HG02938 (cell line): ENCODE results near the gene KCNT2.
"Not testable (repeated sequence)": the region's sequence is repeated elsewhere in the genome, so short reads cannot be mapped to it uniquely, and the experiment has no call there.

Source experiments
- ATAC-seq: cut with Tn5 transposase; IDR thresholded peaks from one replicate; pipeline ENCODE4 v1.9.1; 2021; ENCODE audit warnings: mild to moderate bottlenecking, moderate library complexity; ENCODE audit not compliant: unreplicated experiment

KCNT2 gene

GRCh38 chr1:196517193-196517592, 91.0 kb downstream of the KCNT2 start:
- ATAC-seq: no peak

DNA sequence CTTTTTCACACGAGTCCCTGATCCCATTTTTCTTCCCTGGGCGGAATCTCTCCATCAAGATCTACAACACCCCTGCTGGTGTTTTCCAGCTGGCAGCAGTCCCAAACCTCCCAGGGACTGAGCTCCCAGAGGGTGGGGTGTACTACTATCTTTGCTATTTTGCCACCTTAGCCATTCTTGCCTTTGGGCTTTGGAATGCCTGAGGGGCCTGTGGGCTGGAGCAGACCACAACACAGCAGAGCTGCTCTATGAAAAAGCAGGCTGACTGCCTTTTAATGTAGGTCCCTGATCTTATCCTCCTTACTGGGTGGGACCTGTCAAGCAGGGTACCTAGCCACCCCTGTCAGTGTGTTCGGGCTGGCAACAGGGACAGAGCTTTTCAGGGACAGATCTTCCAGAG, 91.9 kb downstream of the KCNT2 start:
- ATAC-seq: no peak

DNA sequence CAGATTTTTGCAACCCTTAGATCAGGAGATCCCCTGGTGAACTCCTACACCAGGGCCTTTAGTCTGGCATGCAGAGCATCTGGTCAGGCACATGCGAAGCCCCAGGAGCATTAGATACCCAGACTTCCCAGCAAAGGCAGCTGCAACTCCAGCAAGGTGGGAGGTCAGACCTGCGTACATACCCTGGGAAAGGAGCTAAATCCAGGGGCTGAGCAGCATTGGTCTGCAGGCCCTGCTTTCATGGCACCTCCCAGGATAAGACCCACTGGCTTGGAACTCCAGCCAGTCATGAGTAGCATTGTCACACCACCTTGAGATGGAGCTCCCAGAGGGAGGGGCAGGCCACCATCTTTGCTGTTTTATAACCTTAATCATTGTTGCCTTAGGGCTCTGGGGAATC, 92.3 kb downstream of the KCNT2 start:
- no peak for ATAC-seq

- no peak for ATAC-seq
Measured at GRCh38 chr1:196513821-196514220, 94.4 kb downstream of the KCNT2 start.

DNA sequence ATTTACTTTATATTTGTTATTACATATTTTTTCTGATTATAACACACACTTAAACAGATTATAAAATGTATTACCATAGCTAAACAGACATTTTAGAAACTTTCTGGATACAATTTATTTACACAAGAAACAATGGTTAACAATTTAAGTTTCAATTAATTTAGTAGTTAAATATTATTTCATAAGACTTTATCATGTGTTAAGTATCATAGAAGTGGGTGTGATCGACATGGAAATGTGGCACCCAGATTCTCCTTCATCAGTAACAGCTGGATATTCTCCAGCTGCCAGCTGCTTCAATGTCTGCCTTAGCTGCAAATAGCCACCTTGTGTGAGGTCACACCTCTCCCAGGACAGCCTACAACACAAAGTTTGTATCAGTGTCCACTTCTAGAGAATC, 97.8 kb downstream of the KCNT2 start:
- no peak for ATAC-seq

DNA sequence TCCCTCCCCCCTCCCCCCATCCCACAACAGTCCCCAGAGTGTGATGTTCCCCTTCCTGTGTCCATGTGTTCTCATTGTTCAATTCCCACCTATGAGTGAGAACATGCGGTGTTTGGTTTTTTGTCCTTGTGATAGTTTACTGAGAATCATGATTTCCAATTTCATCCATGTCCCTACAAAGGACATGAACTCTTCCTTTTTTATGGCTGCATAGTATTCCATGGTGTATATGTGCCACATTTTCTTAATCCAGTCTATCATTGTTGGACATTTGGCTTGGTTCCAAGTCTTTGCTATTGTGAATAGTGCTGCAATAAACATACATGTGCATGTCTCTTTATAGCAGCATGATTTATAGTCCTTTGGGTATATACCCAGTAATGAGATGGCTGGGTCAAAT, 104.0 kb downstream of the KCNT2 start:
- ATAC-seq: not testable (repeated sequence)

DNA sequence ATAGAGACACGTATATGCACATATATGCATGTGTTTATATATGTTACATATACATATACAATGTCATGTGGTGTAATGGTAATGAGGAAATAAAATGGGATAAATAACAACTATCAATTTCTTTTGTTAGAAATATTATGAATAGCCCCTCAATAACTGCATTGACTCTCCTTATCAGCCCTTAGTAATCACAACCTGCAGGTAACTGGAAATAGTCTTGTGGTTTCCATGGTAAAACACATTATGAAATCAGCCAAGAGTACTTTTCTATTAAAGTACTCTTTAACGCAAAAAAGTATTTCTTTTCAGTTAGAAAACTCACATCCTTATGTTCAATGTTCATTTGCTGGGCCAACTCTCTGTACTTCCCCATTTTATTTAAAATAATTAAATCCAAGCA, 105.8 kb downstream of the KCNT2 start:
- no peak for ATAC-seq

GRCh38 chr1:196501760-196502428, 106.3 kb downstream of the KCNT2 start:
- no peak for ATAC-seq

GRCh38 chr1:196497817-196498216, 110.4 kb downstream of the KCNT2 start:
- no peak for ATAC-seq

- ATAC-seq: no peak
Measured at GRCh38 chr1:196494766-196495165, 113.5 kb downstream of the KCNT2 start.

DNA sequence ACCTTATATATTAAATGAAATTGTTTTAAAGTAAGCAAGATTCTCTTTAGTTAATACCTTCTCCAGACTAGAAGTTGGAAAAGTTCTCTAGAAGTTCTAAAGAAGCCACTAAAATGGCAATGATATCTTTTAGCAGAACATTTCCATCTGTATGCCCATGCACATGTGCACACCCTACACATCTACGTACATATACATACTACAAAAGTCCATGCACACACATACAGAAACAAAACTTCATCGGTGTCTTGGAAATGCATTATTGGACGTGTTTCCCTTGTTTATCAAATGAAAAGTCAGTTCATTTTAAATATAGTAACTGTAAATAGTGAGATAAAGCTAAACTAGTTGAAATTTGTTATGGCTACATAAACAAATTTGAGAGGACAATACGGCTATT, 114.4 kb downstream of the KCNT2 start:
- no peak for ATAC-seq

DNA sequence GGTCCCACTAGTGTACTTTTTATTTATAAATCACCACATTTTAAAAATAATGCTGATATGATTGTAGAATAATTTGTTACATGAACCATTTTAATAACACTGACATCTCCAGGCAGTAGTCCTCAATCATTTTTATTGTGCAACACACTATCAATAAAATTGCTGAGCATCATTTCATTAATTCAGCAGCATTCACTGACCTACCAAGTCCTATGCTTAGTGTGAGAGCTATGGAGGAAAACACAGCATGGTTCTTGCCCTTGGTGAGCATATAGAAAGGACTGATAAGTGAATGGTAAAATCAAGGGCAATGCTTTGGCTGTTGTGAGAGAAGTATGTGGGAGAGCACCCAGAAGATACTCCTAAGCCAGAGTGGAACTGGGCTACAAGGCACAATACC, 119.7 kb downstream of the KCNT2 start:
- no peak for ATAC-seq

DNA sequence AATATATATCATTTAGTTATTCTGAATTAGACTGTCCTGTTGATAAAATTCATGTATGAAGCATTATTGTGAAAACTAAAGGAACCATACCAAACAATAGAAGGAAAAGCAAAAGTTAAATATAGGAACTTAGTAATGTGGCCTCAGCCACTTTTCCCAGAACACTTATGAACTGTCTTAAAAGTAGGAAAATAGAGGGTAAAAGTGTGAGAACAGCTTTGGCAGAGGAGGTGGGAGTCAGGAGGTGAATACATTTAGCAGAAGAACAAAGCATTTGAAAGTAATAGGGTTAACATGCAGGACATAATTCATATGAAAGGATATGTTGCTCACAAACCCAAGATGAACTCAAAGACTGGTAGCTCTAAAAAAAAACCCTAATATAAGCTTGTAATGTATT, 121.9 kb downstream of the KCNT2 start:
- no peak for ATAC-seq

DNA sequence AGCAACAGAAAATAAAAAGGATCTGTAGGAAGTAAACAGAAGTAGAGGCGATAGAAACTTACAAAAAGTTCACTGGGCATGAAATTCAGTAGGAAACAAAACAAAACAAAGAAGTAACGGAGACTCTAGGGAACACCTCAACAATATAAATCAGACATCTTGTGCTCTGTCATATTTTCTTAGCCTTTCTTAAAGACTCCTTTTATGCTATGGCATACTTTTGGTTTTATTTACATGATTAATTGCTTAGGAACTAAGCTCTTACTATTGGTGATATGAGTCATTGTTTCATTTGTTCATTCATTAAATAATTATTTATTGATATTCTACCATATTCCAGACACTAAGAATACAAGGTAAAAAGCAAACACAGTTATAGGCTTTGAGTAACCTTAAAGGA, 126.6 kb downstream of the KCNT2 start:
- no peak for ATAC-seq

DNA sequence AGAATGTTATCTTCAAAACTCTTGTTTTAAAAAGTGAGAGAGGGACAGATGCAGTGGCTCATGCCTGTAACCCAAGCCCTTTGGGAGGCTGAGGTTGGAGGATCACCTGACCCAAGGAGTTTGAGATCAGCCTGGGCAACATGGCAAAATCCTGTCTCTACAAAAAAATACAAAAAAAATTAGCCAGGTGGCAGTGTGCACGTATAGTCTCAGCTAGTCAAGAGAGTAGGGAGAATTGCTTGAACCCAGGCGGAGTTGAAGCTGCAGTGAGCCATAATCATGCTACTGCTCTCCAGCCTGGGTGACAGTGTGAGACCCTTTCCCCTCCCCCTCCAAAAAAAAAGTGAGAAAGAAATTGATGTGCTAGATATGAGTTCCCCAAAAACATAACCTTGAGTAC, 131.0 kb downstream of the KCNT2 start:
- no peak for ATAC-seq

GRCh38 chr1:196467230-196467925, 140.9 kb downstream of the KCNT2 start:
- ATAC-seq: no peak

DNA sequence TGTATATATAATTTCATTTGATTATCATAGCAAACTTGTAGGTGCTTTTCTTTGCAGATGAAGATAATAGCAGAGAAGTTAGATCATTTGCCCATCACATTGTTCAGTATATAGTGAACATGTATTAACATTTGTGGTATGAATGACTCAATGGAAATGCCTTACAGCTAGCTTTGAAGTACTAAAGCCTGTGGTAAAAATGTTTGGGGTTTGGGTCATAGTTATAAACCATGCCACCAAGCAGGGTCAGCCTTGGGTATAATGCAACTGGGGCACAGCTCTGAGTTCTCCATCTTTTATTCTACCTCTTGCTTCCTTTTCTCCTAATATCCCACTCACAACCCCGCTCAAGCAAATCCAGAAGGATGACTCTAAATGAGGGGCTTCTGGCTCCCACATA, 141.6 kb downstream of the KCNT2 start:
- ATAC-seq: no peak

- ATAC-seq: no peak
Measured at GRCh38 chr1:196466166-196466565, 142.1 kb downstream of the KCNT2 start.

DNA sequence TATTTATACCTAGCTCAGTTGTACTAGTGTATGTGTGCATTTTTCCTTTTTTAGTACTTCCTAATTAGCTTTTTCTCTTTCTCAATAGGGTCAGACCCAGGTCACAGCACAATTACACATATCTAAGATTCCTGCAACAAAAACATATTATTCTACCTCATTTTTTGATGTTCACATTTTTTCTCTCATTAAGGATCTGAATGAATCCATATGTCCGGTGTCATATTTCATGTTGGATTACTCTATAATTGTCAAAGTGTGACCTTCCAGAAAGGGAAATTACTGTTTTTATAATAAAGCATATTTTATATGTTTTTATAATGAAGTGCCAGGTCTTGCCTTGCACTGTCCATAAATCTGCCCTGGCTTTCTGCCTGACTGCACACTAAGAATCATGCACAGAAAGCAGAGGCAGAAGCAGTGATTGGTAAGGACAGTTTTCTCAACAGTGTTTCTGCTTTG, 143.7 kb downstream of the KCNT2 start:
- no peak for ATAC-seq

DNA sequence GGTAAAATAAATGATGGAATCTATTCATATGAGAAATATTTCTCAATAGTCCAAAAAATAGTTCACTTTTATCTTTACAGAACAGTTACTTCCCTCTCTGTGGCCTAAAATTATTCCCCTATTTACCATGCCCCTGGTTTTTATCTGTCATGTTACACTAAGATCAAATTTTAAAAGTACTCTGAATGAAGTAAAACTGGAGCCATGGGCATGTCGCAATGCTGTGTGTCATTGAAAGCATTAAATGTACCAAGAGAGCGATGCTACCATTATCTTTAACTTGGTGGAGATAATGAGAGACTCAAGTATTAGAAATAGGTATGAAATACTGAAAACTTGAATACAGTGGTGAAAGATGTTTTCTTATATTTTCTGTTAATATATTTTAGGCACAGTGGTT, 146.2 kb downstream of the KCNT2 start:
- ATAC-seq: no peak

DNA sequence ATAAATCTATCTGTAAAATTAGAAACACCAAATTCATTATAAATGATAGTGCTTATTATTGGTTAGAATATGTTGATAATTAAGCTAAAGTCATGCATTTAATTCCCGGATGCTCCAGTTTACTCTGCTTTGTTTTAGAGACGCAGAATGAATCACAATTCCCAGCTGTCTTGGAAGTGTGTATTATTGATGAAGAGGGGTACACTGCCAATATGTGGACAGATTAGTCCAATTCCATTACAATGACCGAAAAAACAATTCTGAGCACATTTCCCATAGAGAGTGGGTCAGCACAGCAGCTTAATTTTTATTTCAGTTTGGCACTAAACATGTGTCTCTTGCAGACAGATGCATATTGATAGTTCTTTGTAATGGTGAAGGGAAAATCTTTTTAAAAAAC, 146.7 kb downstream of the KCNT2 start:
- no peak for ATAC-seq

- no peak for ATAC-seq
Measured at GRCh38 chr1:196459383-196459782, 148.9 kb downstream of the KCNT2 start.

DNA sequence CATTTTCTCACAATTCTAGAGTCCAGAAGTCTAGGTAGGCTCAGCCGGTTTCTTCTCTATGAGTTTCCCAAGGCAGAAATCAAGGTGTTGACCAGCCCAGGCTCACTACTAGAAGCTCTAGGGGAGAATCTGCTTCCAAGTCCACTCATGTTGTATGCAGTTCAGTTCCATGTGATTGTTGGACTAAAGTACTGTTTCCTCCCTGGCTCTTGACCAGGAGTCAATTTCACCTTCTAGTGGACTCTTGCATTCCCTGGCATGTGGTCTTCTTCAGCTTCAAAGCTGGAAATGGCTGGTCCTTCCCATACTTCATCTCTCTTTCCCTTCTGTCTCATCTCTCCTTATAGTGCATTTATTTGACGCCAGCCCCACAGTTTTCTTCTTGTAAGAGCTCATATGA, 153.4 kb downstream of the KCNT2 start:
- ATAC-seq: no peak
